Neural cell (in vitro differentiated cells): ENCODE measurements around the gene B9D1. TPM values are rescaled to one million over a fixed set of nuclear protein-coding genes. Genes with fewer than 3 reads are reported as not detected.

ENCODE experiments used
- H2AFZ ChIP-seq: fragments of 200-600, 300-800 bp; sonication (generic), shearing (Covaris generic); 2 replicates; pipeline ENCODE4 v1.6.0; 2014; ENCODE audit warnings: low read depth, mild to moderate bottlenecking, antibody characterized with exemption, low read length, moderate library complexity
- H3F3A ChIP-seq: fragments of 200-600 bp; shearing (Covaris generic); 2 replicates; pipeline ENCODE4 v1.6.1; 2016; ENCODE audit warnings: mild to moderate bottlenecking, moderate library complexity, mixed read lengths, antibody characterized with exemption, low read length; ENCODE audit not compliant: insufficient read depth, poor library complexity, severe bottlenecking
- H3K27ac ChIP-seq: fragments of 200-600, 300-800 bp; sonication (generic), shearing (Covaris generic); 2 replicates; pipeline ENCODE4 v1.5.1; 2014; ENCODE audit warnings: mild to moderate bottlenecking, low read length, moderate library complexity
- H3K27me3 ChIP-seq: fragments of 300-800, 200-600 bp; sonication (generic), shearing (Covaris generic); 2 replicates; pipeline ENCODE4 v1.6.0; 2014; ENCODE audit warnings: mild to moderate bottlenecking, low read depth, low read length, moderate library complexity; ENCODE audit not compliant: insufficient read depth
- H3K36me3 ChIP-seq: fragments of 300-800, 200-600 bp; sonication (generic), shearing (Covaris generic); 2 replicates; pipeline ENCODE4 v1.5.1; 2014; ENCODE audit warnings: mild to moderate bottlenecking, antibody characterized with exemption, low read length, moderate library complexity; ENCODE audit not compliant: insufficient read depth
- H3K4me2 ChIP-seq: fragments of 300-800, 200-600 bp; sonication (generic), shearing (Covaris generic); 2 replicates; pipeline ENCODE4 v1.6.0; 2014; ENCODE audit warnings: mild to moderate bottlenecking, low read length
- H3K4me3 ChIP-seq: fragments of 300-800, 200-600 bp; sonication (generic), shearing (Covaris generic); 2 replicates; pipeline ENCODE4 v1.5.1; 2014; ENCODE audit warnings: mild to moderate bottlenecking, low read length, moderate library complexity
- H3K79me2 ChIP-seq: fragments of 200-600 bp; shearing (Covaris generic); replicated peaks from 2 replicates; pipeline ENCODE4 v1.6.0; 2014; ENCODE audit warnings: mild to moderate bottlenecking, low read length, moderate library complexity; ENCODE audit not compliant: insufficient read depth
- H3K9ac ChIP-seq: fragments of 300-800, 200-600 bp; sonication (generic), shearing (Covaris generic); 2 replicates; pipeline ENCODE4 v1.6.1; 2016; ENCODE audit warnings: mild to moderate bottlenecking, low read length, mixed read lengths
- H3K9me2 ChIP-seq: fragments of 200-600 bp; shearing (Covaris generic); 2 replicates; pipeline ENCODE4 v1.6.1; 2016; ENCODE audit warnings: mild to moderate bottlenecking, low read length, mixed read lengths; ENCODE audit not compliant: insufficient read depth
- H3K9me3 ChIP-seq: fragments of 200-600, 300-800 bp; sonication (generic), shearing (Covaris generic); 2 replicates; pipeline ENCODE4 v1.6.1; 2016; ENCODE audit warnings: mild to moderate bottlenecking, mixed run types, low read length, moderate library complexity, mixed read lengths
- H4K20me1 ChIP-seq: fragments of 200-600 bp; shearing (Covaris generic); 2 replicates; pipeline ENCODE4 v1.6.1; 2016; ENCODE audit warnings: mild to moderate bottlenecking, mixed run types; ENCODE audit not compliant: insufficient read depth
- CTCF ChIP-seq: fragments of 450-650 bp; IDR thresholded peaks from 2 replicates; pipeline ENCODE4 v1.5.1; 2014; ENCODE audit warnings: antibody characterized with exemption, mild to moderate bottlenecking, moderate library complexity; ENCODE audit not compliant: poor library complexity, severe bottlenecking
- EP300 ChIP-seq: fragments of 450-650 bp; conservative IDR thresholded peaks from 2 replicates; pipeline ENCODE4 v1.6.1; 2014; ENCODE audit warnings: antibody characterized with exemption, mild to moderate bottlenecking, moderate library complexity; ENCODE audit not compliant: poor library complexity, severe bottlenecking
- EZH2 ChIP-seq: fragments of 200-600, 300-800 bp; shearing (Covaris generic), sonication (generic); IDR thresholded peaks from 2 replicates; pipeline ENCODE4 v1.6.1; 2014; ENCODE audit warnings: antibody characterized with exemption, low read length, borderline replicate concordance, mild to moderate bottlenecking; ENCODE audit not compliant: insufficient read depth, poor library complexity, severe bottlenecking
- MXI1 ChIP-seq: fragments of 450-650 bp; conservative IDR thresholded peaks from 2 replicates; pipeline ENCODE4 v1.6.1; 2014; ENCODE audit warnings: antibody characterized with exemption, mild to moderate bottlenecking; ENCODE audit not compliant: poor library complexity, severe bottlenecking
- POLR2AphosphoS5 ChIP-seq: IDR thresholded peaks from 2 replicates; pipeline ENCODE4 v1.6.1; 2012
- RAD21 ChIP-seq: fragments of 450-650 bp; conservative IDR thresholded peaks from 2 replicates; pipeline ENCODE4 v1.6.1; 2014; ENCODE audit warnings: antibody characterized with exemption, mild to moderate bottlenecking, moderate library complexity
- REST ChIP-seq: IDR thresholded peaks from 2 replicates; pipeline ENCODE4 v1.6.1; 2012; ENCODE audit warnings: borderline replicate concordance
- SMC3 ChIP-seq: fragments of 450-650 bp; conservative IDR thresholded peaks from 2 replicates; pipeline ENCODE4 v1.6.1; 2014; ENCODE audit warnings: antibody characterized with exemption, mild to moderate bottlenecking, moderate library complexity; ENCODE audit not compliant: poor library complexity
- TAF1 ChIP-seq: IDR thresholded peaks from 2 replicates; pipeline ENCODE4 v1.6.1; 2012; ENCODE audit warnings: low read depth
- polyA plus RNA-seq: library from polyadenylated mRNA; depleted of rRNA; stranded (reverse); fragments of >200 nt; gene quantifications from 2 replicates; pipeline ENCODE4 v1.2.3, GENCODE V29; 2014

Gene B9D1
- polyA plus RNA-seq, 1 donor from 2014 or later, result 32.0 TPM

- H3K27ac ChIP-seq, result no peak overlapping the region
- H3K36me3 ChIP-seq, result no peaks in the 10 kb centered on the region
- no peak overlapping the region for H3K4me2 ChIP-seq
- no peaks in the 10 kb centered on the region for H3K9me3 ChIP-seq
- H3K9ac ChIP-seq, result no peak overlapping the region
- H3F3A ChIP-seq, result no peaks in the 10 kb centered on the region
- H2AFZ ChIP-seq, result no peak overlapping the region
- no peaks in the 10 kb centered on the region for H4K20me1 ChIP-seq
- H3K4me3 ChIP-seq, result no peak overlapping the region
- H3K9me2 ChIP-seq, result no peaks in the 10 kb centered on the region
- H3K79me2 ChIP-seq, result no peaks in the 10 kb centered on the region
- no peaks in the 10 kb centered on the region for H3K27me3 ChIP-seq
- TF ChIP-seq RAD21 (no peak), TAF1 (no peak), POLR2AphosphoS5 (no peak), SMC3 (no peak)
Measured at GRCh38 chr17:19305761-19306159, 56.8 kb downstream of the B9D1 start.

GRCh38 chr17:19305256-19305655 is 57.3 kb downstream of the B9D1 start:
- Histone ChIP-seq H3K9ac (no peak overlapping the region), H3K4me3 (no peak overlapping the region), H3K4me2 (no peak overlapping the region), H3K36me3 (no peaks in the 10 kb centered on the region), H3K9me2 (no peaks in the 10 kb centered on the region), H4K20me1 (no peaks in the 10 kb centered on the region), H3K27ac (no peak overlapping the region), H3K79me2 (no peaks in the 10 kb centered on the region), H3K9me3 (no peaks in the 10 kb centered on the region), H3K27me3 (no peaks in the 10 kb centered on the region), H3F3A (no peaks in the 10 kb centered on the region), H2AFZ (no peak overlapping the region)
- TF ChIP-seq TAF1 (no peak), SMC3 (no peak), MXI1 (no peak), REST (no peak), RAD21 (no peak)

GRCh38 chr17:19304751-19305150 is 57.8 kb downstream of the B9D1 start:
- Histone ChIP-seq H4K20me1 (no peaks in the 10 kb centered on the region), H3K9me3 (no peaks in the 10 kb centered on the region), H3K4me2 (no peak overlapping the region), H3K27me3 (no peaks in the 10 kb centered on the region), H3K9ac (no peak overlapping the region), H3K79me2 (no peaks in the 10 kb centered on the region), H2AFZ (no peak overlapping the region), H3F3A (no peaks in the 10 kb centered on the region), H3K9me2 (no peaks in the 10 kb centered on the region), H3K36me3 (no peaks in the 10 kb centered on the region), H3K27ac (no peak overlapping the region), H3K4me3 (no peak overlapping the region)
- TF ChIP-seq REST, result no peak
- no peak for TF ChIP-seq RAD21
- no peak for TF ChIP-seq POLR2AphosphoS5
- TF ChIP-seq CTCF, result no peak
- TF ChIP-seq TAF1, result no peak
- TF ChIP-seq SMC3, result no peak
- TF ChIP-seq MXI1, result no peak
- no peak for TF ChIP-seq EP300
- TF ChIP-seq EZH2, result no peak
